Liver (tissue), 9 donors: ENCODE results near the gene TTC33. TPM values are rescaled to one million over a fixed set of nuclear protein-coding genes. Genes with fewer than 3 reads are reported as not detected.

ENCODE experiments used
- DNase-seq: peaks from one replicate; pipeline ENCODE4 v3.0.0-alpha.2; 2017; ENCODE audit warnings: low spot score
- H3K27ac ChIP-seq, 2 donors: one replicate each; pipeline ENCODE4 v1.7.0; 2013; ENCODE audit warnings: inconsistent platforms in 2 of 2, low read length in 2 of 2, control low read depth in 1 of 2, low read depth in 1 of 2, mild to moderate bottlenecking in 1 of 2
- H3K27me3 ChIP-seq, 4 donors: one replicate each; pipeline versions ENCODE4 v1.6.1 to v1.7.0; 2013; ENCODE audit warnings: low read length in 3 of 4, inconsistent platforms in 1 of 4, mild to moderate bottlenecking in 1 of 4, moderate library complexity in 1 of 4; ENCODE audit not compliant: control insufficient read depth in 4 of 4, insufficient read depth in 4 of 4
- H3K36me3 ChIP-seq, 4 donors: one replicate each; pipeline versions ENCODE4 v1.6.1 to v1.7.0; 2013; ENCODE audit warnings: low read length in 3 of 4, mild to moderate bottlenecking in 3 of 4, low read depth in 1 of 4, moderate library complexity in 1 of 4; ENCODE audit not compliant: control insufficient read depth in 4 of 4, insufficient read depth in 3 of 4
- H3K4me1 ChIP-seq, 4 donors: one replicate each; pipeline versions ENCODE4 v1.6.1 to v1.7.0; 2013; ENCODE audit warnings: low read length in 3 of 4, mild to moderate bottlenecking in 3 of 4, moderate library complexity in 1 of 4; ENCODE audit not compliant: control insufficient read depth in 4 of 4, insufficient read depth in 4 of 4
- H3K4me3 ChIP-seq, 3 donors: one replicate each; pipeline versions ENCODE4 v1.6.1 to v1.7.0; 2013; ENCODE audit warnings: low read length in 3 of 3, control low read depth in 1 of 3, low read depth in 1 of 3, mild to moderate bottlenecking in 1 of 3
- H3K9ac ChIP-seq, 2 donors: one replicate each; pipeline ENCODE4 v1.7.0; 2013; ENCODE audit warnings: low read length in 2 of 2, mild to moderate bottlenecking in 2 of 2, moderate library complexity in 2 of 2, control low read depth in 1 of 2, low read depth in 1 of 2
- H3K9me3 ChIP-seq, 4 donors: one replicate each; pipeline versions ENCODE4 v1.6.1 to v1.7.0; 2013; ENCODE audit warnings: low read length in 3 of 4; ENCODE audit not compliant: control insufficient read depth in 4 of 4
- EGR1 ChIP-seq, 2 donors: IDR thresholded peaks; 2 replicates each; pipeline ENCODE4 v1.6.1; 2016 to 2018; ENCODE audit warnings: antibody characterized with exemption in 2 of 2, low read depth in 2 of 2
- FOXA1 ChIP-seq: IDR thresholded peaks from 2 replicates; pipeline ENCODE4 v1.6.1; 2016; ENCODE audit warnings: antibody characterized with exemption
- FOXA2 ChIP-seq: IDR thresholded peaks from 2 replicates; pipeline ENCODE4 v1.6.1; 2016; ENCODE audit warnings: antibody characterized with exemption
- GABPA ChIP-seq, 2 donors: IDR thresholded peaks in 1 of 2; conservative IDR thresholded peaks in 1 of 2; 2 replicates each; pipeline ENCODE4 v1.6.1; 2016; ENCODE audit warnings: antibody characterized with exemption in 2 of 2, mild to moderate bottlenecking in 1 of 2, moderate library complexity in 1 of 2
- HNF4A ChIP-seq, 2 donors: conservative IDR thresholded peaks; 2 replicates each; pipeline ENCODE4 v1.6.1; 2016; ENCODE audit warnings: antibody characterized with exemption in 2 of 2, mild to moderate bottlenecking in 2 of 2
- HNF4G ChIP-seq: IDR thresholded peaks from 2 replicates; pipeline ENCODE4 v1.6.1; 2016; ENCODE audit warnings: antibody characterized with exemption
- JUND ChIP-seq, 2 donors: IDR thresholded peaks; 2 replicates each; pipeline ENCODE4 v1.6.1; 2016; ENCODE audit warnings: antibody characterized with exemption in 2 of 2
- MAX ChIP-seq: IDR thresholded peaks from 2 replicates; pipeline ENCODE4 v1.6.1; 2016; ENCODE audit warnings: antibody characterized with exemption
- NR2F2 ChIP-seq: IDR thresholded peaks from 2 replicates; pipeline ENCODE4 v1.6.1; 2016; ENCODE audit warnings: antibody characterized with exemption
- RAD21 ChIP-seq, 2 donors: IDR thresholded peaks; 2 replicates each; pipeline ENCODE4 v1.6.1; 2016; ENCODE audit warnings: antibody characterized with exemption in 2 of 2, mild to moderate bottlenecking in 2 of 2
- RXRA ChIP-seq, 2 donors: IDR thresholded peaks; 2 replicates each; pipeline ENCODE4 v1.6.1; 2017 to 2018; ENCODE audit warnings: antibody characterized with exemption in 2 of 2, mild to moderate bottlenecking in 1 of 2
- SP1 ChIP-seq: IDR thresholded peaks from 2 replicates; pipeline ENCODE4 v1.6.1; 2018; ENCODE audit warnings: antibody characterized with exemption, mild to moderate bottlenecking
- TAF1 ChIP-seq: conservative IDR thresholded peaks from 2 replicates; pipeline ENCODE4 v1.6.1; 2016; ENCODE audit warnings: antibody characterized with exemption, mild to moderate bottlenecking
- YY1 ChIP-seq: IDR thresholded peaks from 2 replicates; pipeline ENCODE4 v1.6.1; 2016; ENCODE audit warnings: antibody characterized with exemption, mild to moderate bottlenecking
- ZBTB33 ChIP-seq: IDR thresholded peaks from 2 replicates; pipeline ENCODE4 v1.6.1; 2016; ENCODE audit warnings: antibody characterized with exemption
- WGBS: extraction: QIAGEN DNeasy Blood & Tissue Kit; methylation state at CpG from one replicate; pipeline ENCODE4 v1.1.7; 2013; 5-methylcytosine and 5-hydroxymethylcytosine counted together
- polyA plus RNA-seq, 2 donors: library from polyadenylated mRNA; stranded (reverse) in 1 of 2; unstranded in 1 of 2; fragments of 200-250 nt in 1 of 2; fragments of >200 nt in 1 of 2; fragmentation: Nextera tagmentation in 1 of 2; extraction: Ambion mirVana in 1 of 2; gene quantifications; one replicate each; pipeline versions ENCODE4 v1.2.1 to v1.2.3, GENCODE V29; 2013 to 2015
- total RNA-seq, 2 donors: library from RNA; depleted of rRNA; stranded (reverse); fragments of >200 nt; gene quantifications; one replicate each; pipeline ENCODE4 v1.2.3, GENCODE V29; 2014
- TF ChIP-seq, protein P1 (sequence below): IDR thresholded peaks from 2 replicates; pipeline ENCODE4 v1.6.1; 2016; ENCODE audit warnings: antibody characterized with exemption, mild to moderate bottlenecking
- TF ChIP-seq, protein P2 (sequence below): fragments of 150-350 bp; IDR thresholded peaks from 2 replicates; pipeline ENCODE4 v1.5.1; 2017; ENCODE audit warnings: improper control_type of control experiment, low read depth, low read length; ENCODE audit not compliant: missing input control
- TF ChIP-seq, protein P3 (sequence below): IDR thresholded peaks from 2 replicates; pipeline ENCODE4 v1.6.1; 2016; ENCODE audit warnings: antibody characterized with exemption
- donor health status: healthy.
- donor health status: healthy.
- donor health status: healthy.
- donor health status: healthy.
- donor health status: healthy.

The TTC33 gene
- total and polyA plus RNA-seq, 4 donors = 4.3 to 12.0 (median 7.6) TPM

DNA sequence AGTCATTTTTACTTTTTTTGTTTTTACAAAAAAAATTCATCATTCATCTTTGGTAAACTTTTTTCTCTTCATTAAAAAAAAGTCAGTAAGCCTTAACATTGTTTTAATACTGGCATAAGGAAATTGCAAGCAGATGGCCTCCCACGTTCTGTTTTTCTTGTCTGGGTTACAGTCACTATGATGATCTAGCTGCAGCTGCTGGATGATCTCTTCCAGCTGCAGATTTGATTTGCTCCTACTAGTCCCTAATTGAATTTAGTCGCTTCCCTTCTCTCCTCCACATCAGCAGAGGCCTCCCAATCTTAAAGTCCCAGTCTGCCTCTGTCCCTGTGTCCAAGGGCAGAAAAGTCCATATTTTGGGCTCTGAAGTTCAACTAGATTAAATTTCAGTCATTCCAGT is 182.8 kb downstream of the TTC33 start:
- no peaks in the 10 kb centered on the region for H3K27me3 ChIP-seq
- H3K4me1 ChIP-seq = no peaks in the 10 kb centered on the region
- DNase-seq = no peak
- no peak for TF ChIP-seq RAD21 (IDR thresholded peaks at IDR 0.05)
- TF ChIP-seq, protein P1, sequence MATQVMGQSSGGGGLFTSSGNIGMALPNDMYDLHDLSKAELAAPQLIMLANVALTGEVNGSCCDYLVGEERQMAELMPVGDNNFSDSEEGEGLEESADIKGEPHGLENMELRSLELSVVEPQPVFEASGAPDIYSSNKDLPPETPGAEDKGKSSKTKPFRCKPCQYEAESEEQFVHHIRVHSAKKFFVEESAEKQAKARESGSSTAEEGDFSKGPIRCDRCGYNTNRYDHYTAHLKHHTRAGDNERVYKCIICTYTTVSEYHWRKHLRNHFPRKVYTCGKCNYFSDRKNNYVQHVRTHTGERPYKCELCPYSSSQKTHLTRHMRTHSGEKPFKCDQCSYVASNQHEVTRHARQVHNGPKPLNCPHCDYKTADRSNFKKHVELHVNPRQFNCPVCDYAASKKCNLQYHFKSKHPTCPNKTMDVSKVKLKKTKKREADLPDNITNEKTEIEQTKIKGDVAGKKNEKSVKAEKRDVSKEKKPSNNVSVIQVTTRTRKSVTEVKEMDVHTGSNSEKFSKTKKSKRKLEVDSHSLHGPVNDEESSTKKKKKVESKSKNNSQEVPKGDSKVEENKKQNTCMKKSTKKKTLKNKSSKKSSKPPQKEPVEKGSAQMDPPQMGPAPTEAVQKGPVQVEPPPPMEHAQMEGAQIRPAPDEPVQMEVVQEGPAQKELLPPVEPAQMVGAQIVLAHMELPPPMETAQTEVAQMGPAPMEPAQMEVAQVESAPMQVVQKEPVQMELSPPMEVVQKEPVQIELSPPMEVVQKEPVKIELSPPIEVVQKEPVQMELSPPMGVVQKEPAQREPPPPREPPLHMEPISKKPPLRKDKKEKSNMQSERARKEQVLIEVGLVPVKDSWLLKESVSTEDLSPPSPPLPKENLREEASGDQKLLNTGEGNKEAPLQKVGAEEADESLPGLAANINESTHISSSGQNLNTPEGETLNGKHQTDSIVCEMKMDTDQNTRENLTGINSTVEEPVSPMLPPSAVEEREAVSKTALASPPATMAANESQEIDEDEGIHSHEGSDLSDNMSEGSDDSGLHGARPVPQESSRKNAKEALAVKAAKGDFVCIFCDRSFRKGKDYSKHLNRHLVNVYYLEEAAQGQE = no peak
- TF ChIP-seq, protein P2, sequence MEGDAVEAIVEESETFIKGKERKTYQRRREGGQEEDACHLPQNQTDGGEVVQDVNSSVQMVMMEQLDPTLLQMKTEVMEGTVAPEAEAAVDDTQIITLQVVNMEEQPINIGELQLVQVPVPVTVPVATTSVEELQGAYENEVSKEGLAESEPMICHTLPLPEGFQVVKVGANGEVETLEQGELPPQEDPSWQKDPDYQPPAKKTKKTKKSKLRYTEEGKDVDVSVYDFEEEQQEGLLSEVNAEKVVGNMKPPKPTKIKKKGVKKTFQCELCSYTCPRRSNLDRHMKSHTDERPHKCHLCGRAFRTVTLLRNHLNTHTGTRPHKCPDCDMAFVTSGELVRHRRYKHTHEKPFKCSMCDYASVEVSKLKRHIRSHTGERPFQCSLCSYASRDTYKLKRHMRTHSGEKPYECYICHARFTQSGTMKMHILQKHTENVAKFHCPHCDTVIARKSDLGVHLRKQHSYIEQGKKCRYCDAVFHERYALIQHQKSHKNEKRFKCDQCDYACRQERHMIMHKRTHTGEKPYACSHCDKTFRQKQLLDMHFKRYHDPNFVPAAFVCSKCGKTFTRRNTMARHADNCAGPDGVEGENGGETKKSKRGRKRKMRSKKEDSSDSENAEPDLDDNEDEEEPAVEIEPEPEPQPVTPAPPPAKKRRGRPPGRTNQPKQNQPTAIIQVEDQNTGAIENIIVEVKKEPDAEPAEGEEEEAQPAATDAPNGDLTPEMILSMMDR = no peak
- TF ChIP-seq TAF1 = no peak
- TF ChIP-seq HNF4A (conservative IDR thresholded peaks at IDR 0.05) = no peak
- TF ChIP-seq MAX = no peak
- TF ChIP-seq YY1 = no peak
- no peak for TF ChIP-seq ZBTB33
- no peak for TF ChIP-seq RXRA (IDR thresholded peaks at IDR 0.05)
- TF ChIP-seq, protein P3, sequence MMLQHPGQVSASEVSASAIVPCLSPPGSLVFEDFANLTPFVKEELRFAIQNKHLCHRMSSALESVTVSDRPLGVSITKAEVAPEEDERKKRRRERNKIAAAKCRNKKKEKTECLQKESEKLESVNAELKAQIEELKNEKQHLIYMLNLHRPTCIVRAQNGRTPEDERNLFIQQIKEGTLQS = no peak
- TF ChIP-seq SP1 = no peak
- no peak for TF ChIP-seq FOXA1
- no peak for TF ChIP-seq GABPA (IDR thresholded peaks at IDR 0.05 in 1 of 2, conservative IDR thresholded peaks at IDR 0.05 in 1 of 2)
- no peak for TF ChIP-seq JUND (IDR thresholded peaks at IDR 0.05)
- TF ChIP-seq FOXA2 = no peak
- no peak for TF ChIP-seq NR2F2
- no peak for TF ChIP-seq HNF4G
- no peak for TF ChIP-seq EGR1 (IDR thresholded peaks at IDR 0.05; ENCODE audit: low read depth in 2 of 2)
- WGBS = 86% methylated on average over 2 of the region's 2 CpGs
- no peaks in the 10 kb centered on the region for H3K9me3 ChIP-seq
- H3K4me3 ChIP-seq = no peak overlapping the region
- no peak overlapping the region for H3K9ac ChIP-seq
- H3K36me3 ChIP-seq = no peaks in the 10 kb centered on the region
- no peak overlapping the region for H3K27ac ChIP-seq
